GM21515 (cell line): ENCODE results near the gene LSM14A.

Experiments
- ATAC-seq: cut with Tn5 transposase; IDR thresholded peaks from one replicate; pipeline ENCODE4 v1.9.1; 2021; ENCODE audit not compliant: unreplicated experiment

The LSM14A gene

GRCh38 chr19:34254046-34254697 is 81.9 kb downstream of the LSM14A start, which contains the start of gene GARRE1:
Gene GARRE1, plus strand, starts transcription at chr19:34254554. Its CDS starts 45,920 bp downstream, at chr19:34300474.
- ATAC-seq, result peak; percentile 90

DNA sequence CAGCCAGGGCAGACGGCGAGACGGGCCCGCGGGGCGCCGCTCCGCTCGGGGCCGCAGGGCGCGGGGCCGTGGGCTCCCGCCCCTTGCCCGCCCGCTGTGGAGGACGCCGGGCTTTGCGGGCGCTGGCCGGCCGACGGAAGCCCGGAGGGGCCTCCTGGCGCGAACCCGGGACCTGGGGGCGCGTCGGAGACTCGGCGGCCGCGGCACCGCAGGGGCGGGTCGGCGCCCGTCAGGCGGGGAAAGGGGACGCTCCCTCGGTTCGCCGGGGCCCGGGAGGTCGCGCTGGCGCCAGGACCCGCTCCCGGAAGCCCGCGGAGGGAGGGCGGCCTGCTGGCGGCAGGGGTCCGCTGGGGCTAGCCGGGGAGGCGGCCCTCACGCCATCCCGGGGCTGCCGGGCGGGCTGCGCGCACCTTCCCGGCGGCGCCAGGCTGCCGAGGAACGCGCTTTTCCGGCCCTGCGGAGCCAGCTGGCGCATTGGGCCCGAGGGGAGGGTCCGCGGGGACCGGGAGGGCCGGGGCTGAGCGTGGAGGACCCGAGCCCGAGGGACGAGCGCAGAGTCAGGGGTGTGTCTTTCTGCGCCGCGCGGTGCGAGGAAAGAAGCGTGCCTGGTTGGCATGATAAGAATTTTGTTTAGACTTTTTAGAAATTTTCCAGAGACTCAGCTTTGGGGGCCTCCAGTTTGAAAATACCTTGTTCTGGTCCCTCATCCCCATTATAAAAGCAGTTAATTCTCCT is 82.6 kb downstream of the LSM14A start:
- ATAC-seq, result peak; percentile 58

- ATAC-seq, result no peak
These were observed 83.2 kb downstream of the LSM14A start for GRCh38 chr19:34255546-34255945.

DNA sequence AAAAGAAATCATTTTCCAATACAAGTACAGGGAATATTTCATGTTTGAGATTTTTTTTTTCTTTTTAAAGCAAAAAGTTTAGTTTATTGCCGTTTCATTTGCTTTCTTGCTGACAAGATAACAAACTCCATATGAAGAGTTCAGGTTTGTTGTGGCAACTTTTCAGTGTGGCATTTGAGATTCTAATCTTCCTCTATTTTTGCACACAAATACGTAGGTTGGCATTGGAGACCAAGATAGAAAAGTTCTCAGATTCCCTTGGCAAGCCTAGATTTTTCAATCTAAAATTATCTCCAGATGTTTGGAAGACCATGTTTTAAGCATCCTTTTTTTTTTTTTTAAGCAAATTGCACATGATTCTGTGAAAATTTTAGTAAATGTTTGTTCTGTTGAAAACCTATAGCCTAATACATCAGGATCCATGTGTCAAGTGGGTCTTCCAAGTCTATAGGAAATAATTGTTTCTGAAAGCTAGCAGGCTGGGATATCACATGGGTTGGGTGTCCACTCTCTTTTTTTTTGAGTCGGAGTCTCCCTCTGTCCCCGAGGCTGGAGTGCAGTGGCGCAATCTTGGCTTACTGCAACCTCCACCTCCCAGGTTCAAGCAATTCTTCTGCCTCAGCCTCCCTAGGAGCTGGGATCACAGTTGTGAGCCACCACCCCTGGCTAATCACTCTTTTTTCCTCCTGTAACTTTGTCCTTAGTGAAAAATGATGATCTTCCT is 84.7 kb downstream of the LSM14A start:
- ATAC-seq, result no peak

- ATAC-seq, result no peak
These were observed 85.2 kb downstream of the LSM14A start for GRCh38 chr19:34257559-34257924.

DNA sequence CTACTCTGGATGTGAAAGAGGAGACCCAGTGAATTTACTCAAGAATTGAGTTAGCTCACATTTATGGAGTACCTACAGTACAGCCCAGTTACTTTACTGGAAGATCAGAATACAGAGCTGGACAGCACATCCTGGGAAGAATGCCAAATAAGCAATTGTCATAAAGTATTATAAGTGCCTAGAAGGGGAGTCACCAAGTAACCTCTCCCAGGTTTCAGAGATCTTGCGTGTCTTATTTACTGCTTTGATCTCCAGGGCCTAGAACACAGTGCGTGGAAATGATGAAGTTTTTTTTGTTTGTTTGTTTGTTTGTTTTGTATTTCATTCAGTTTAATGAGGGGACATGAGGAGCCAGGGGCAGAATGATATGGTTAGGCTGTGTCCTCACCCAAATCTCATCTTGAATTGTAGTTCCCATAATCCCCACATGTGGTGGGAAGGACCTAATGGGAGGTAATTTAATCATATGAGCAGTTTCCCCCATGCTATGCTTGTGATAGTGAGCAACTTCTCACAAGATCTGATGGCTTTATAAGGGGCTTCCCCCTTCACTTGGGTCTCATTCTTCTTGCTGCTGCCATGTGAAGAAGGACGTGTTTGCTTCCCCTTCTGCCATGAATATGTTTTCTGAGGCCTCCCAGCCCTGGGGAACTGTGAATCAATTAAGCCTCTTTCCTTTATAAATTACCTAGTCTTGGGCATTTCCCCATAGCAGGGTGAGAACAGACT is 87.2 kb downstream of the LSM14A start:
- ATAC-seq, result no peak

- ATAC-seq, result no peak
These were observed 88.5 kb downstream of the LSM14A start for GRCh38 chr19:34260771-34261173.

DNA sequence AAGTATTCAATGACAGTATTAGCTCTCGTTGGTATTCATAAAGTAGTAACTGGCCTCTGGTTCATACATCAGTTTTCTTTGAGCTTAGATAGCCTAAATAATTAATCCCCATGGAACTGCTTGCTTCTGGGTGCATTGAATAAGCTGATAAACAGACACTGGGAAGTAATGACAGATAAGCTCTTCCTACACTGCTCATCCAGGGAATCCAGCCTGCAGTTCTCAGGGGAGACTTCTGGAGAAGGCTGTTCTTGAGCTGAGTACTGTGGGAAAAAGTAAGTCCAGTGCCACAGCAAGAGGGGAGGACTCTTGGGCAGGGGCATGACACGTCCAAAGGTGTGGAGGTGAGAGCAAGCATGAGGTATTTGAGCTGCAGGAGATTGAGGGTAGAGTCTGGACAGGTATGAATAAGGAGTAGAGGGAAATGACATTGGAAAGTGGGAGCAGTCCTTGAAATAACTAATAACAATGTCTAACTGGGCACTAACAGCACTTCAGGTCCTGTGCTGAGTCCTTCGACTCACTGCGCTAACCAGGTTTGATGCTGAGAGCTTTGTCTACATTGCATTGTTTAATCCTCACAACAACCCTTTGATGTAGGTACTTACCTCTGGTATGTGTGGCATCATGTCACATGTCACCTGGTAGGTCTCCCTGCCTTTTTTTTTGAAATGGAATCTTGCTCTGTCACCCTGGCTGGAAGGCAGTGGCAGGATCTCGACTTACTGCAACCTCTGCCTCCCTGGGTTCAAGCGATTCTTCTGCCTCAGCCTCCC is 89.2 kb downstream of the LSM14A start:
- no peak for ATAC-seq

DNA sequence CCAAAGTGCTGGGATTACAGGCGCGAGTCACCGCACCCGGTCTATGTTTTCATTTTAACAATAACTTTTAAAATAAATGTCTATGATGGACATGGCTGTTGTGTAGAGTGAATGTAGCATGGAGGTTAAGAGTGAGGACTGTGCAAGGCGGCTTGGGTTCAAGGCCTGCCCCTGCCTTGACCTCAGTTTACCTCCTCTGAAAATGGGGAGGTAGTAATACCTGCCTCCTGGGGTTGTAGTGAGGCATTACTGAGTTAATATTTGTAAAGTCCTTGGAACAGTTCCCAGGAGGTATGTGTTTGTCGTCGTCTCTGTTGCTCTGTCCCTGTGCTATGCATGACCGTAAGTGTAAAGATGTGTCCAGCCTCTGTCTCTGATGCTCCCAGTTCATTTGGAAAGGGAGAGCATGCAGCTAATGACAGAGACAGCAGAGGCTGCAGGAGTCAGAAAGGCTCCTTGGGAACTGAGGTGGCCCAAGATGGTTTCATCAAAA is 91.5 kb downstream of the LSM14A start:
- ATAC-seq, result no peak

- ATAC-seq, result no peak
These were observed 92.9 kb downstream of the LSM14A start for GRCh38 chr19:34265221-34265650.

- ATAC-seq, result no peak
These were observed 96.8 kb downstream of the LSM14A start for GRCh38 chr19:34269081-34269480.

GRCh38 chr19:34269489-34269888 is 97.2 kb downstream of the LSM14A start:
- no peak for ATAC-seq

DNA sequence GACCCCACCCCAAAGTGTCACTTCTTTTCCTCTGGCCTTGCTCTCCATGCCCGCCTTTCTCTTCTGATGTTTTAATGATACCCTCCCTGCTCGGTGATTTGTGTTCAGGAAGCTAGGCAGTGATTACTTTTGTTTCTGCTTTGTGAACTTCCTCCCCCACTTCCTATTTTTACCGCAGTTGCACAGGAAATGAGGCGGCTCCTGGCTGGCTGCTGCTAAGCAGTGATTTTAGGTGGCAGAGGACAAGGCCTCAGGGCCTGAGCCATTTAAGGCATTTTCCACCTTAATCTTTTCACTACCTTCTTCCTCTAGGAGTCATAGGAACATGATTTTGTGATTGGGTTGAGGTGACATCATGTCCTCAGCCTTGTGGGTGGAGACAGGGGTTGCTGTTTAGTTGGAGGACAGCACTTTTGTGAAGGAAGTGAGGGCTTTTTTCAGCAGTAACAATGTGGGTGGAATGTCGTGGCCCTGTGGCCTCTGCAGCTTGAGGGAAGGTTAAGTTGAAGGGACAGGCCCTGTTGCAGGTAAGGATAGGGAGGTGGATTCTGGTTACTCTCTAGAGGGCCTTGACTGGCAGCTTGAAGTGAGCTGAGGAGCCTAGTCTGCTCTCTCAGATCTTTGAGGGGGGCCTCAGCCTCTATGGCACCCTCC is 97.8 kb downstream of the LSM14A start:
- ATAC-seq, result no peak

- no peak for ATAC-seq
These were observed 100.8 kb downstream of the LSM14A start for GRCh38 chr19:34273121-34273520.

DNA sequence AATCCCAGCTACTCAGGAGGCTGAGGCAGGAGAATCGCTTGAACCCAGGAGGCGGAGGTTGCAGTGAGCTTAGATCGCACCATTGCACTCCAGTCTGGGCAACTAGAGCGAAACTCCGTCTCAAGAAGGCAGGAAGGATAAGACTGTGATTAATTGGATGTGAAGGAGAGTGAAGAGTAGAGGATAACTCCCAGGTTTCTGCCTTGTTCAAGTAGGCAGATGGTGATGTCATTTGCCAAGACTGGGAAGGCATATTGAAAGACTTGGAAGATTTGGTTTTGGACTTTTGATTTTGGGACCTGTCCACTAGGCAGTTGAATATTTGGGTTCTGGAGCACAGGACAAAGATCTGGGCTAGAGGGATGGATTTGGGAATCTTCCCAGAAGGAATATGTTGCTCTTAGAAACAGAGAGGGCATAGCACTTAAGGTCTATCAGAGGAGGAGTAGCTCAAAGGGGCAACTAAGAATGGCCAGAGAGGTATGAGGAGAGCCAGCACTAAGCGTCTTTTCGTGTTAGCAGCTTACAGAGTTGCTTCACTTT is 102.1 kb downstream of the LSM14A start:
- ATAC-seq, result no peak

GRCh38 chr19:34274827-34275625 is 102.7 kb downstream of the LSM14A start:
- ATAC-seq, result no peak

- ATAC-seq, result no peak
These were observed 103.4 kb downstream of the LSM14A start for GRCh38 chr19:34275705-34276104.

DNA sequence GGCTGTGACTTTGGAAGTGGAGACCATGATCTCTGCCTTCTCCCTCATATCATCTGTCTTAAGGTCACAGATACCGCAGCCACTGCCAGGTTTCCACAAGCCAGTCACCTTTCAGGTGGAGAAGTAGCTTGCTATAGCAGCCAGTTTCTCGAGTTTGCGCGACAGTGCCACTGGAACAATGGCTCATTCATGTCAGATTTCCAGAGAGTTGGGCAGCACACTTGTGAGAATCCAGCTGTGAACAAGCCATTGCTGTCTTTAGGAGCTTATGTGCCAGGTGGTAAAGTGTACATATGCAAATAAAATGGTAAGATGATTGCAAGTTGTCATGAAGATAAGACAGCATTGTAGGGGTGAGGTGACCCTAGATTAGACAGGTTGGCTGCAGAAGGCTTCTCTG is 104.3 kb downstream of the LSM14A start:
- ATAC-seq, result no peak

DNA sequence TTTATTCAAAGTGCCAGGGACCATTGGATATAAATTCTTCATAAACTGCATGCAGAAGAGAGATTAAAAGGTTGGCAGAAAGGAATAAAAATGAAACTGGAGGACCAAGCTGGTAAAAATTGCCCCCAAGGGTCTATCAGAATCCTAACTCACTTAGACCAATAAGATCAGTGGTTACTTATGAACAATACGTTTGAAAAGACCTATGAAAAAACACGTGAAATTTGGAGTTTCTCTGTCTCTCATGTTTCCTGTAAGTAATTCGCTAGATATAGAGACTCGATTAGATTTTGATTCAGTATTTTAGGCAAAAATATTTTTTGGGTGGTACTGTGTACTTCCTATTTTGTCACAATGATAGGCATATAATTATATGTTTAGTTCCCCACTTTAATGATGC is 104.9 kb downstream of the LSM14A start:
- no peak for ATAC-seq
